SK-N-SH treated with all-trans-retinoic acid at 6 μM for 48 hours (cell line): ENCODE results near the gene TACR2.

Experiments used
- ATAC-seq: fragments of 200-7000 bp; cut with Tn5 transposase; 3 replicates; pipeline ENCODE4 v1.9.1; 2020; ENCODE audit warnings: mild to moderate bottlenecking, moderate library complexity
- BACH2 ChIP-seq: fragments of 250-450 bp; sonication (Bioruptor Pico); IDR thresholded peaks from 2 replicates; pipeline ENCODE4 v1.9.0; 2021; ENCODE audit warnings: mild to moderate bottlenecking, borderline replicate concordance
- CREB5 ChIP-seq: fragments of 250-450 bp; sonication (Bioruptor Pico); IDR thresholded peaks from 2 replicates; pipeline ENCODE4 v1.5.1; 2020; ENCODE audit warnings: low read depth, mild to moderate bottlenecking, moderate library complexity
- CSDC2 ChIP-seq: fragments of 250-450 bp; sonication (Bioruptor Pico); IDR thresholded peaks from 2 replicates; pipeline ENCODE4 v1.5.0; 2020; ENCODE audit warnings: mild to moderate bottlenecking, moderate library complexity
- ESRRG ChIP-seq: fragments of 250-450 bp; sonication (Bioruptor Pico); IDR thresholded peaks from 2 replicates; pipeline ENCODE4 v1.6.1; 2021; ENCODE audit warnings: mild to moderate bottlenecking
- GLIS3 ChIP-seq: fragments of 250-450 bp; sonication (Bioruptor Pico); IDR thresholded peaks from 2 replicates; pipeline ENCODE4 v1.5.0; 2020; ENCODE audit warnings: mild to moderate bottlenecking, moderate library complexity
- ISL1 ChIP-seq: fragments of 250-450 bp; sonication (Bioruptor Pico); IDR thresholded peaks from 2 replicates; pipeline ENCODE4 v2.1.2; 2022; ENCODE audit warnings: mild to moderate bottlenecking, moderate library complexity
- POU6F1 ChIP-seq: fragments of 250-450 bp; sonication (Bioruptor Pico); IDR thresholded peaks from 2 replicates; pipeline ENCODE4 v1.8.0; 2021; ENCODE audit warnings: low read depth, mild to moderate bottlenecking, moderate library complexity, borderline replicate concordance
- PPARA ChIP-seq: fragments of 250-450 bp; sonication (Bioruptor Pico); IDR thresholded peaks from 2 replicates; pipeline ENCODE4 v1.5.0; 2020; ENCODE audit warnings: mild to moderate bottlenecking, borderline replicate concordance
- RARB ChIP-seq: fragments of 250-450 bp; sonication (Bioruptor Pico); IDR thresholded peaks from 2 replicates; pipeline ENCODE4 v1.8.0; 2021; ENCODE audit warnings: mild to moderate bottlenecking, moderate library complexity
- SNAI2 ChIP-seq: fragments of 250-450 bp; sonication (Bioruptor Pico); IDR thresholded peaks from 2 replicates; pipeline ENCODE4 v1.5.0; 2020; ENCODE audit warnings: mild to moderate bottlenecking, moderate library complexity
- TOX ChIP-seq: fragments of 250-450 bp; sonication (Bioruptor Pico); IDR thresholded peaks from 2 replicates; pipeline ENCODE4 v1.8.0; 2021; ENCODE audit warnings: mild to moderate bottlenecking, moderate library complexity, borderline replicate concordance
- ZC3H10 ChIP-seq: fragments of 250-450 bp; sonication (Bioruptor Pico); IDR thresholded peaks from 2 replicates; pipeline ENCODE4 v1.5.1; 2021; ENCODE audit warnings: mild to moderate bottlenecking, moderate library complexity
- ZFP3 ChIP-seq: fragments of 250-450 bp; sonication (Bioruptor Pico); IDR thresholded peaks from 2 replicates; pipeline ENCODE4 v1.5.0; 2020; ENCODE audit warnings: mild to moderate bottlenecking, moderate library complexity
- ZFP30 ChIP-seq: fragments of 450-650 bp; formaldehyde crosslinking; IDR thresholded peaks from 2 replicates; pipeline ENCODE4 v1.5.0; 2022; ENCODE audit warnings: mild to moderate bottlenecking, moderate library complexity
- ZNF565 ChIP-seq: fragments of 450-650 bp; formaldehyde crosslinking; conservative IDR thresholded peaks from 2 replicates; pipeline ENCODE4 v1.5.0; 2020; ENCODE audit warnings: low read depth, mild to moderate bottlenecking, moderate library complexity
- ZNF70 ChIP-seq: fragments of 450-650 bp; formaldehyde crosslinking; IDR thresholded peaks from 2 replicates; pipeline ENCODE4 v1.5.0; 2020; ENCODE audit warnings: mild to moderate bottlenecking, moderate library complexity
- ZNF8 ChIP-seq: fragments of 450-650 bp; formaldehyde crosslinking; IDR thresholded peaks from 2 replicates; pipeline ENCODE4 v1.5.0; 2020; ENCODE audit warnings: mild to moderate bottlenecking, moderate library complexity
- TF ChIP-seq, protein P1 (sequence below): fragments of 250-450 bp; sonication (Bioruptor Pico); IDR thresholded peaks from 2 replicates; pipeline ENCODE4 v1.5.0; 2020; ENCODE audit warnings: mild to moderate bottlenecking, moderate library complexity
- TF ChIP-seq, protein P2 (sequence below): fragments of 250-450 bp; sonication (Bioruptor Pico); IDR thresholded peaks from 2 replicates; pipeline ENCODE4 v1.5.1; 2021; ENCODE audit warnings: mild to moderate bottlenecking, moderate library complexity
- TF ChIP-seq, protein P3 (sequence below): fragments of 250-450 bp; sonication (Bioruptor Pico); IDR thresholded peaks from 2 replicates; pipeline ENCODE4 v1.8.0; 2020; ENCODE audit warnings: mild to moderate bottlenecking, moderate library complexity, borderline replicate concordance

TACR2 gene

GRCh38 chr10:69464801-69465401 lies 48.2 kb upstream of the TACR2 start (continued):
- no peak for TF ChIP-seq ZNF565 (CRISPR knock-in tag)
- TF ChIP-seq, protein P1, sequence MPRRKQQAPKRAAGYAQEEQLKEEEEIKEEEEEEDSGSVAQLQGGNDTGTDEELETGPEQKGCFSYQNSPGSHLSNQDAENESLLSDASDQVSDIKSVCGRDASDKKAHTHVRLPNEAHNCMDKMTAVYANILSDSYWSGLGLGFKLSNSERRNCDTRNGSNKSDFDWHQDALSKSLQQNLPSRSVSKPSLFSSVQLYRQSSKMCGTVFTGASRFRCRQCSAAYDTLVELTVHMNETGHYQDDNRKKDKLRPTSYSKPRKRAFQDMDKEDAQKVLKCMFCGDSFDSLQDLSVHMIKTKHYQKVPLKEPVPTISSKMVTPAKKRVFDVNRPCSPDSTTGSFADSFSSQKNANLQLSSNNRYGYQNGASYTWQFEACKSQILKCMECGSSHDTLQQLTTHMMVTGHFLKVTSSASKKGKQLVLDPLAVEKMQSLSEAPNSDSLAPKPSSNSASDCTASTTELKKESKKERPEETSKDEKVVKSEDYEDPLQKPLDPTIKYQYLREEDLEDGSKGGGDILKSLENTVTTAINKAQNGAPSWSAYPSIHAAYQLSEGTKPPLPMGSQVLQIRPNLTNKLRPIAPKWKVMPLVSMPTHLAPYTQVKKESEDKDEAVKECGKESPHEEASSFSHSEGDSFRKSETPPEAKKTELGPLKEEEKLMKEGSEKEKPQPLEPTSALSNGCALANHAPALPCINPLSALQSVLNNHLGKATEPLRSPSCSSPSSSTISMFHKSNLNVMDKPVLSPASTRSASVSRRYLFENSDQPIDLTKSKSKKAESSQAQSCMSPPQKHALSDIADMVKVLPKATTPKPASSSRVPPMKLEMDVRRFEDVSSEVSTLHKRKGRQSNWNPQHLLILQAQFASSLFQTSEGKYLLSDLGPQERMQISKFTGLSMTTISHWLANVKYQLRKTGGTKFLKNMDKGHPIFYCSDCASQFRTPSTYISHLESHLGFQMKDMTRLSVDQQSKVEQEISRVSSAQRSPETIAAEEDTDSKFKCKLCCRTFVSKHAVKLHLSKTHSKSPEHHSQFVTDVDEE (CRISPR knock-in tag), result no peak
- no peak for TF ChIP-seq ZFP30 (CRISPR knock-in tag)
- TF ChIP-seq GLIS3, result no peak
- TF ChIP-seq RARB, result no peak
- no peak for TF ChIP-seq PPARA (CRISPR knock-in tag)
- TF ChIP-seq ESRRG, result no peak

DNA sequence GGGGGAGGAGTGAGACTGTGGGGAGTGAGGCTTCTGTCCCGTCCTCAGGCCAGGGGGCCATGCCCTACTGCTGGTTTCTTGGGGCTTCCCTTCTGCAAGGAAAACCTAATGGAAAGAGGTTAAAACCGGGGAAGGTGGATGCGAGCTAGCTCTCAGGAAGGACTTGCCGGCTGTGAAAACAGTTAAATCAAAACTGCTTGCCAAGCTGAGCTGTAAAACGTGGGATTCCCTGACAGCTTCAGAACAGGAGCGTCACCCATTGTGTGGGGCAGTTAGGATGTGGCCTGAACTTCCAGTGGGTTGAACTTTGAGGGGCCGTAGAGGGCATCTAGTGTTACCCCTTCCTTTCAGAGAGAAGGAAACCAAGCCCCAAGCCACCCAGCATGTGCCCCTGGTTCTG lies 47.7 kb upstream of the TACR2 start:
- no peak for TF ChIP-seq ZFP3 (CRISPR knock-in tag)
- TF ChIP-seq ZNF565 (CRISPR knock-in tag), result no peak
- no peak for TF ChIP-seq ZNF8
- TF ChIP-seq SNAI2 (CRISPR knock-in tag), result no peak
- TF ChIP-seq ZNF70 (CRISPR knock-in tag), result no peak
- no peak for TF ChIP-seq TOX (CRISPR knock-in tag)
- TF ChIP-seq, protein P2, sequence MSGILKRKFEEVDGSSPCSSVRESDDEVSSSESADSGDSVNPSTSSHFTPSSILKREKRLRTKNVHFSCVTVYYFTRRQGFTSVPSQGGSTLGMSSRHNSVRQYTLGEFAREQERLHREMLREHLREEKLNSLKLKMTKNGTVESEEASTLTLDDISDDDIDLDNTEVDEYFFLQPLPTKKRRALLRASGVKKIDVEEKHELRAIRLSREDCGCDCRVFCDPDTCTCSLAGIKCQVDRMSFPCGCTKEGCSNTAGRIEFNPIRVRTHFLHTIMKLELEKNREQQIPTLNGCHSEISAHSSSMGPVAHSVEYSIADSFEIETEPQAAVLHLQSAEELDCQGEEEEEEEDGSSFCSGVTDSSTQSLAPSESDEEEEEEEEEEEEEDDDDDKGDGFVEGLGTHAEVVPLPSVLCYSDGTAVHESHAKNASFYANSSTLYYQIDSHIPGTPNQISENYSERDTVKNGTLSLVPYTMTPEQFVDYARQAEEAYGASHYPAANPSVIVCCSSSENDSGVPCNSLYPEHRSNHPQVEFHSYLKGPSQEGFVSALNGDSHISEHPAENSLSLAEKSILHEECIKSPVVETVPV (CRISPR knock-in tag), result no peak
- no peak for TF ChIP-seq PPARA (CRISPR knock-in tag)
- TF ChIP-seq POU6F1 (CRISPR knock-in tag), result no peak
- ATAC-seq, result no peak

DNA sequence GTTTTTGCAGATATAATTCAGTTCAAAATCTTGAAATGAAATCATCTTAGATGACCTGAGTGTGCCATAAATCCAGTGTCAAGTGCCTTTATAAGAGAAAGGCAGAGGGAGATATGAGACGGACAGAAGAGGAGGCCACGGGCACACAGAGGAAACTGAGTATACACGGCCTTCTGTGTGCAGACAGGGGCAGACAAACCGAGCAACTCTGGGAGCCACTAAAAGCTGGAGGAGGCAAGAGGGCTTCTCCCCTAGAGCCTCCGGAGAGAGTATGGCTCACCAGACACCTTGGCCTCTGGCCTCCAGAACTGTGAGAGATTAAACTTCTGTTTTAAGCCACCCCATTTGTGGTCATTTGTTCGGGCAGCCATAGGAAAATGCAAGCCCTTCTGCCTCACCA lies 47.2 kb upstream of the TACR2 start:
- TF ChIP-seq RARB, result no peak
- TF ChIP-seq GLIS3, result no peak
- no peak for TF ChIP-seq ZNF565 (CRISPR knock-in tag)
- TF ChIP-seq CSDC2 (CRISPR knock-in tag), result no peak
- no peak for ATAC-seq

DNA sequence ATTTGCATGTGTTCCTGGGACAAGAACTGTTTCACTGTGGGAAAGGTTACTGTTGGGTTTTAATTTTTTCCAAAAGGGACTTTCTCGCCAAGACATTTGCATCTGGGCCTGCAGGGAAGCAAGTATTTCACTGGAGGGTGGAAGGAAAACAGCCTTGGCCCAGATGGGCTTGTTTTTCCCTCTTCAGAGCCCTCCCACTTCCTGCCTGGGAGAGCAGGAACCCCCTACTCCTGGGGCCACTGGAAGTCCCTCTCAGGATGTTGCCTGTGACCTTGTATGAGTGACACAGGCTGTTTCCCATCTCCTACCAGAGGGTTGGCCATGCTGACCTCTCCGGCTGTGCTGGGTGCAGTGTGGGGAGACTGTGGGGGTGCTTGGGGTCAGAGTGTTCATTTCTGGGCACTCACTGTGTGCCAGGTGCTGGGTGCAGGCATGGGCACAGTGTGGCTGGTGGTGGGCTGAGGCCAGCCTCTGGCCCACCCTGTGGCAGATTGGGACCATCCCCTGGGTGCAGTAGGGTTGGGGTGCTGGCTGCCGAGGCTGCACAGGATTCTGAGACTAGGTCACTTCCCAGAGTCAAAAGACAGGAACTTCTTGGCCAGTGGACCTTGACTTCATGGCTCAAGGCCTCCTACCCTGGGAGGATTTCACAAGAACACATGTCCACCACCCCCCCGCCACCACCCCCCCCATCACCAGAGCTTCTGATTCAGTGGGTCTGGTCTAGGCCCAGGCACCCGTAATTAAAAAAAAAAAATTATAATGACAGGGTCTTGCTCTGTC lies 44.7 kb upstream of the TACR2 start:
- ATAC-seq, result no peak
- TF ChIP-seq BACH2 (CRISPR knock-in tag), result no peak
- no peak for TF ChIP-seq CSDC2 (CRISPR knock-in tag)
- no peak for TF ChIP-seq ZNF565 (CRISPR knock-in tag)
- no peak for TF ChIP-seq ZC3H10
- TF ChIP-seq ISL1 (CRISPR knock-in tag), result no peak
- no peak for TF ChIP-seq ZFP3 (CRISPR knock-in tag)
- TF ChIP-seq, protein P2 (CRISPR knock-in tag), result no peak
- no peak for TF ChIP-seq ESRRG
- no peak for TF ChIP-seq CREB5 (CRISPR knock-in tag)
- TF ChIP-seq ZNF8, result no peak
- TF ChIP-seq SNAI2 (CRISPR knock-in tag), result no peak
- no peak for TF ChIP-seq ZNF70 (CRISPR knock-in tag)
- no peak for TF ChIP-seq ZFP30 (CRISPR knock-in tag)
- TF ChIP-seq, protein P3, sequence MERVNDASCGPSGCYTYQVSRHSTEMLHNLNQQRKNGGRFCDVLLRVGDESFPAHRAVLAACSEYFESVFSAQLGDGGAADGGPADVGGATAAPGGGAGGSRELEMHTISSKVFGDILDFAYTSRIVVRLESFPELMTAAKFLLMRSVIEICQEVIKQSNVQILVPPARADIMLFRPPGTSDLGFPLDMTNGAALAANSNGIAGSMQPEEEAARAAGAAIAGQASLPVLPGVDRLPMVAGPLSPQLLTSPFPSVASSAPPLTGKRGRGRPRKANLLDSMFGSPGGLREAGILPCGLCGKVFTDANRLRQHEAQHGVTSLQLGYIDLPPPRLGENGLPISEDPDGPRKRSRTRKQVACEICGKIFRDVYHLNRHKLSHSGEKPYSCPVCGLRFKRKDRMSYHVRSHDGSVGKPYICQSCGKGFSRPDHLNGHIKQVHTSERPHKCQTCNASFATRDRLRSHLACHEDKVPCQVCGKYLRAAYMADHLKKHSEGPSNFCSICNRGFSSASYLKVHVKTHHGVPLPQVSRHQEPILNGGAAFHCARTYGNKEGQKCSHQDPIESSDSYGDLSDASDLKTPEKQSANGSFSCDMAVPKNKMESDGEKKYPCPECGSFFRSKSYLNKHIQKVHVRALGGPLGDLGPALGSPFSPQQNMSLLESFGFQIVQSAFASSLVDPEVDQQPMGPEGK (CRISPR knock-in tag), result no peak
- TF ChIP-seq GLIS3, result no peak
- no peak for TF ChIP-seq PPARA (CRISPR knock-in tag)
- TF ChIP-seq TOX (CRISPR knock-in tag), result no peak
